ENCODE measurements around the gene ASCC1. TPM values are rescaled to one million over a fixed set of nuclear protein-coding genes. Genes with fewer than 3 reads are reported as not detected.

ASCC1 gene
- total and polyA plus RNA-seq, 2 experiments from 2014 or later: 13.7 to 37.2 TPM

DNA sequence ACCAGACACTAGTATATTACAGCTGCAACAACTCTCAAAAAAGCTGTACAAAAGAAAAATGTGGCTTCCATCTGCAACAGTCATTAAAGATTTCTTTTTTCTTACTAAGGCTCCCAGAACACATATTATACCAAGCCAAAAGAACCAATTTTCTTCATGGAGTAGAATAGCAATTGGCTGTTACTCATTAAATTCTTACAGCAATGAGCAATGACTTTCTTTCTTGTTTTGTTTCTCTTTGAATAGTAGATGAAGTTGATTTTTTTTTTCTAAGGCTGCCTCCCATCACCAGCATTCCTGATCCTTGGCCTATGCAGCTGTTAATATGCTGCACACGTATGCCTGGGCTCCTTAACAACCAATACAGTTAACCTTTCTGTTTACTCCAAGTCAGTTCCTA lies 91.1 kb downstream of the ASCC1 start (continued):
- TF ChIP-seq ZNF462 (CRISPR knock-in tag; IDR thresholded peaks at IDR 0.05) (no peak), JUNB (IDR thresholded peaks at IDR 0.05; ENCODE audit: unreplicated experiment) (no peak), CREB1 (CRISPR knock-in tag; IDR thresholded peaks at IDR 0.05; ENCODE audit: low read depth) (no peak), ZNF331 (CRISPR knock-in tag; IDR thresholded peaks at IDR 0.05; ENCODE audit: low read depth) (no peak), ZNF114 (CRISPR knock-in tag; IDR thresholded peaks at IDR 0.05) (no peak), CTCF (conservative IDR thresholded peaks at IDR 0.05; ENCODE audit: low read depth in 2 of 2) (no peak), EZH2 (IDR thresholded peaks at IDR 0.05; ENCODE audit: low read depth, unreplicated experiment) (no peak)

DNA sequence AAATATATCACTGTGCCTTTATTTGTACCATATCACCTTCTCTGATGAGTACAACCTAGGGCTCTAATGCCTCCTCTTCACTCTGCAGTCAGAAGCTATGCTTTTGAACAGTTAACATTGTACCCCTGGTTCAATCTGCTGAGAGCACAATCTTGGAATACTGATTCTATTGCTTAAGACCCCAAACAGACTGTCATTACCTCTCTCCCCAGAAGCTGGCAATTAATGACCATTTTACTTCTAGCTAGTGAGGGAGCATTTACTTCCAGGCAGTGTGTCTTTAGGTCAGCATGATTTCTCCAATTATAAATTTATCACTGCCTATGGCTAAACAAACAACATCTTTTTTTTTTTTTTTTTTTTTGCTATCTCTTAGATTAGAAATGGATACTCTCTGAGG lies 91.7 kb downstream of the ASCC1 start:
- no peak overlapping the region for H3K4me3 Mint-ChIP-seq
- H3K36me3 Mint-ChIP-seq (ENCODE audit: low read depth): peaks cover 3% of the 10 kb centered on the region; the same call in 1 of the 3 replicates
- H3K4me1 Mint-ChIP-seq: peaks cover 13% of the 10 kb centered on the region
- H3K9me3 Mint-ChIP-seq: no peaks in the 10 kb centered on the region
- Histone ChIP-seq H3K9me2 (ENCODE audit: insufficient read depth) (no peaks in the 10 kb centered on the region), H3K27me3 (ENCODE audit: insufficient read depth) (no peaks in the 10 kb centered on the region), H3K79me2 (replicated peaks; ENCODE audit: insufficient read depth) (no peaks in the 10 kb centered on the region), H2AFZ (no peak overlapping the region), H3K36me3 (ENCODE audit: insufficient read depth) (no peaks in the 10 kb centered on the region), H4K20me1 (replicated peaks; ENCODE audit: insufficient read depth) (no peaks in the 10 kb centered on the region), H3K4me3 (no peak overlapping the region), H3F3A (replicated peaks; ENCODE audit: low read depth) (no peaks in the 10 kb centered on the region), H3K4me1 (ENCODE audit: insufficient read depth) (peaks cover 12% of the 10 kb centered on the region; the same call in 1 of the 2 replicates), H3K27ac (ENCODE audit: low read depth) (no peak overlapping the region), H3K4me2 (no peak overlapping the region)
- ATAC-seq (no peak), DNase-seq (ENCODE audit: low spot score) (no peak)
- no peak overlapping the region for H3K27ac Mint-ChIP-seq
- peaks cover 3% of the 10 kb centered on the region for H3K27me3 Mint-ChIP-seq (ENCODE audit: insufficient read depth, low read depth, poor library complexity)
- TF ChIP-seq CREB1 (CRISPR knock-in tag; IDR thresholded peaks at IDR 0.05; ENCODE audit: low read depth) (no peak), EZH2phosphoT487 (IDR thresholded peaks at IDR 0.05; ENCODE audit: unreplicated experiment) (no peak), CTCF (conservative IDR thresholded peaks at IDR 0.05; ENCODE audit: low read depth in 2 of 2) (no peak), ZNF114 (CRISPR knock-in tag; IDR thresholded peaks at IDR 0.05) (no peak), STAT1 (IDR thresholded peaks at IDR 0.05; ENCODE audit: unreplicated experiment) (no peak)

All from GM23338 (cell line).